Measurements from ENCODE around the gene BRD3OS.

GRCh38 chr9:134063088-134063570, 37.8 kb downstream of the BRD3OS start:
- no peak for TF ChIP-seq POLR2A (IDR thresholded peaks at IDR 0.05)
- TF ChIP-seq CTCF (IDR thresholded peaks at IDR 0.05), result no peak
